GM12878 (cell line): Measurements from ENCODE around the gene KLHL35. TPM values are rescaled to one million over a fixed set of nuclear protein-coding genes. Genes with fewer than 3 reads are reported as not detected.

ENCODE experiments used
- ATAC-seq: fragments of 200-7000 bp; cut with Tn5 transposase; 3 replicates; pipeline ENCODE4 v1.9.1; 2020; ENCODE audit warnings: mild to moderate bottlenecking, moderate library complexity
- BruUV-seq: library from RNA; stranded (reverse); fragments of 400-500 nt; replicated peaks from 2 replicates; lab custom pipeline; 2021; lab: Mats Ljungman, UMichigan
- CTCF ChIA-PET: fragments of 300-600 bp; sonication (Branson Sonifier 250); formaldehyde crosslinking; extraction: SDS; loops from one replicate; lab custom pipeline; 2021; ENCODE audit warnings: inconsistent platforms; lab: Yijun Ruan, JAX
- POLR2A ChIA-PET: fragments of 350-600 bp; formaldehyde crosslinking; extraction: SDS; loops from one replicate; lab custom pipeline; 2021; ENCODE audit warnings: inconsistent platforms; lab: Charles Lee
- RAD21 ChIA-PET: fragments of 300-600 bp; sonication (Branson Sonifier 250); formaldehyde crosslinking; loops from one replicate; lab custom pipeline; 2023; ENCODE audit warnings: antibody characterized with exemption; ENCODE audit not compliant: unreplicated experiment; lab: Charles Lee
- SMC1A ChIA-PET: fragments of 300-600 bp; sonication (Branson Sonifier 250); formaldehyde crosslinking; loops from one replicate; lab custom pipeline; 2023; ENCODE audit not compliant: unreplicated experiment, uncharacterized antibody; lab: Charles Lee
- DNase-seq: peaks from one replicate; pipeline ENCODE4 v3.0.0-alpha.2; 2011; ENCODE audit warnings: low read depth, low spot score
- FAIRE-seq: peaks from 3 replicates; lab custom pipeline; 2011; peaks lifted over from hg19 to GRCh38; lab: Jason Lieb, UNC
- H2AFZ ChIP-seq: 2 replicates; pipeline ENCODE4 v1.6.0; 2011; ENCODE audit warnings: low read depth, low read length, control low read depth; ENCODE audit not compliant: control insufficient read depth
- H3K27ac ChIP-seq: 2 replicates; pipeline ENCODE4 v1.5.1; 2011; ENCODE audit warnings: control low read depth; ENCODE audit not compliant: control insufficient read depth, insufficient read depth
- H3K27me3 ChIP-seq, 2 experiments: replicated peaks in 1 of 2; 2 replicates each; pipeline versions ENCODE4 v1.6.0 to v1.6.1; 2011; ENCODE audit warnings: low read length in 1 of 2; ENCODE audit not compliant: control insufficient read depth in 2 of 2, insufficient read depth in 2 of 2
- H3K36me3 ChIP-seq, 2 experiments: 2 replicates each; pipeline ENCODE4 v1.5.1; 2011; ENCODE audit warnings: low read length in 1 of 2; ENCODE audit not compliant: control insufficient read depth in 2 of 2, insufficient read depth in 2 of 2
- H3K4me1 ChIP-seq: 2 replicates; pipeline ENCODE4 v1.6.1; 2011; ENCODE audit warnings: mild to moderate bottlenecking, low read length, moderate library complexity, mixed read lengths; ENCODE audit not compliant: control insufficient read depth, insufficient read depth
- H3K4me2 ChIP-seq: 2 replicates; pipeline ENCODE4 v1.6.0; 2011; ENCODE audit warnings: control low read depth; ENCODE audit not compliant: control insufficient read depth, insufficient read depth
- H3K4me3 ChIP-seq: fragments of 200-600 bp; sonication (generic); 2 replicates; pipeline ENCODE4 v1.5.1; 2016
- H3K79me2 ChIP-seq: 2 replicates; pipeline ENCODE4 v1.6.0; 2011; ENCODE audit warnings: low read length; ENCODE audit not compliant: control insufficient read depth, insufficient read depth
- H3K9ac ChIP-seq: 2 replicates; pipeline ENCODE4 v1.8.0; 2011; ENCODE audit warnings: low read length, control low read depth, mixed read lengths; ENCODE audit not compliant: control insufficient read depth, insufficient read depth
- H3K9me3 ChIP-seq: replicated peaks from 3 replicates; pipeline ENCODE4 v1.5.1; 2011; ENCODE audit warnings: mild to moderate bottlenecking, low read length; ENCODE audit not compliant: control insufficient read depth, insufficient read depth
- H4K20me1 ChIP-seq: 2 replicates; pipeline ENCODE4 v1.6.0; 2011; ENCODE audit not compliant: control insufficient read depth, insufficient read depth
- EP300 ChIP-seq, 2 experiments: fragments of 150-350 bp in 1 of 2; IDR thresholded peaks; 2 replicates each; pipeline ENCODE4 v1.6.1; 2011 to 2012; ENCODE audit warnings: low read depth in 2 of 2, low read length in 2 of 2, borderline replicate concordance in 1 of 2, improper control_type of control experiment in 1 of 2, inconsistent platforms in 1 of 2; ENCODE audit not compliant: control insufficient read depth in 1 of 2
- HDAC6 ChIP-seq: fragments of 200-600 bp; sonication (generic); IDR thresholded peaks from one replicate; pipeline ENCODE4 v1.8.0; 2017; ENCODE audit warnings: antibody characterized with exemption; ENCODE audit not compliant: unreplicated experiment
- TCF3 ChIP-seq: IDR thresholded peaks from 2 replicates; pipeline ENCODE4 v1.6.1; 2012; ENCODE audit warnings: low read depth, mild to moderate bottlenecking, low read length, borderline replicate concordance; ENCODE audit not compliant: insufficient read depth
- WGBS: methylation state at CpG from one replicate; pipeline ENCODE4 v1.1.6; 2016; ENCODE audit warnings: low lambda C conversion rate; ENCODE audit not compliant: insufficient replicate concordance, insufficient coverage; ENCODE audit errors: missing lambda C conversion rate; 5-methylcytosine and 5-hydroxymethylcytosine counted together
- in situ Hi-C: fragments of 300-500 bp; cut with MboI; formaldehyde crosslinking; loops from 9 replicates; pipeline ENCODE4 v1.14.3; 2018; ENCODE audit warnings: mixed read lengths
- intact Hi-C: fragments of 100-400 bp; cut with micrococcal nuclease; formaldehyde crosslinking; loops from one replicate; pipeline ENCODE4 v1.14.2; 2022; ENCODE audit not compliant: unreplicated experiment
- polyA plus RNA-seq, 11 experiments: library from polyadenylated mRNA; depleted of rRNA in 4 of 11; unstranded in 6 of 11; stranded (reverse) in 5 of 11; fragments of >200 nt; fragmentation: Nextera tagmentation in 4 of 11; fragmentation: Illumina TruSeq in 1 of 11; extraction: Ambion mirVana in 4 of 11; extraction: Trizol in 1 of 11; gene quantifications; 1 replicate in 1 of 11; 2 replicates in 10 of 11; pipeline versions ENCODE4 v1.2.1 to v1.2.3, GENCODE V29; 2011 to 2016; ENCODE audit warnings: inconsistent platforms in 2 of 11, missing spikeins in 2 of 11, low read depth in 1 of 11
- total RNA-seq, 4 experiments: library from RNA; depleted of rRNA in 3 of 4; stranded (reverse); fragments of >200 nt in 3 of 4; fragmentation: Illumina TruSeq in 1 of 4; extraction: Trizol in 1 of 4; gene quantifications; 2 replicates each; pipeline versions ENCODE4 v1.2.1 to v1.2.3, GENCODE V29; 2013 to 2021
- TF ChIP-seq, protein P1 (sequence below): fragments of 450-650 bp; IDR thresholded peaks from 2 replicates; pipeline ENCODE4 v1.6.1; 2018; ENCODE audit warnings: borderline replicate concordance, mild to moderate bottlenecking; ENCODE audit not compliant: partially characterized antibody

KLHL35 gene
- total and polyA plus RNA-seq, 10 of the 15 experiments (the other 5 are each of a cell fraction or from before 2014, with no cell fraction given), result 0.04 to 0.34 (median 0.13) TPM; not detected in 1

- SMC1A ChIA-PET, result no interaction called here
- in situ Hi-C loops (no loop called here), intact Hi-C loops (no loop called here)
- POLR2A ChIA-PET, result no interaction called here
- Histone ChIP-seq H2AFZ (no peak overlapping the region), H3K4me1 (no peaks in the 10 kb centered on the region), H3K4me2 (no peak overlapping the region), H3K27ac (no peak overlapping the region), H4K20me1 (no peaks in the 10 kb centered on the region), H3K9me3 (no peaks in the 10 kb centered on the region), H3K4me3 (no peak overlapping the region), H3K79me2 (no peaks in the 10 kb centered on the region), H3K9ac (no peak overlapping the region), H3K36me3 (peaks cover 2 to 4% of the 10 kb centered on the region in 2 experiments; a peak in 2 of 4 replicates), H3K27me3 (no peaks in the 10 kb centered on the region)
- no peak for TF ChIP-seq EP300 (IDR thresholded peaks at IDR 0.05; ENCODE audit: borderline replicate concordance in 1 of 2, control insufficient read depth in 1 of 2, low read depth in 2 of 2, low read length in 2 of 2)
- TF ChIP-seq TCF3, result no peak
- TF ChIP-seq, protein P1, sequence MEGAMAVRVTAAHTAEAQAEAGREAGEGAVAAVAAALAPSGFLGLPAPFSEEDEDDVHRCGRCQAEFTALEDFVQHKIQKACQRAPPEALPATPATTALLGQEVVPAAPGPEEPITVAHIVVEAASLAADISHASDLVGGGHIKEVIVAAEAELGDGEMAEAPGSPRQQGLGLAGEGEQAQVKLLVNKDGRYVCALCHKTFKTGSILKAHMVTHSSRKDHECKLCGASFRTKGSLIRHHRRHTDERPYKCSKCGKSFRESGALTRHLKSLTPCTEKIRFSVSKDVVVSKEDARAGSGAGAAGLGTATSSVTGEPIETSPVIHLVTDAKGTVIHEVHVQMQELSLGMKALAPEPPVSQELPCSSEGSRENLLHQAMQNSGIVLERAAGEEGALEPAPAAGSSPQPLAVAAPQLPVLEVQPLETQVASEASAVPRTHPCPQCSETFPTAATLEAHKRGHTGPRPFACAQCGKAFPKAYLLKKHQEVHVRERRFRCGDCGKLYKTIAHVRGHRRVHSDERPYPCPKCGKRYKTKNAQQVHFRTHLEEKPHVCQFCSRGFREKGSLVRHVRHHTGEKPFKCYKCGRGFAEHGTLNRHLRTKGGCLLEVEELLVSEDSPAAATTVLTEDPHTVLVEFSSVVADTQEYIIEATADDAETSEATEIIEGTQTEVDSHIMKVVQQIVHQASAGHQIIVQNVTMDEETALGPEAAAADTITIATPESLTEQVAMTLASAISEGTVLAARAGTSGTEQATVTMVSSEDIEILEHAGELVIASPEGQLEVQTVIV, result no peak
- TF ChIP-seq HDAC6, result no peak
- FAIRE-seq (no peak), ATAC-seq (no peak), DNase-seq (no peak)
- RAD21 ChIA-PET, result no interaction called here
- WGBS, result 88% methylated on average over 10 of the region's 11 CpGs
- no TSS peak for BruUV-seq
- CTCF ChIA-PET, result no interaction called here
These were observed 11.9 kb downstream of the KLHL35 start for GRCh38 chr11:75421035-75421602.
